Loucy (cell line): Measurements from ENCODE around the gene UNC50.
"Not testable (repeated sequence)": the region's sequence is repeated elsewhere in the genome, so short reads cannot be mapped to it uniquely, and the experiment has no call there.

ENCODE experiments used
- H2AFZ ChIP-seq: fragments of 200-600 bp; sonication (generic); 2 replicates; pipeline ENCODE4 v1.6.0; 2016; ENCODE audit warnings: antibody characterized with exemption, mild to moderate bottlenecking, low read length, moderate library complexity
- H3F3A ChIP-seq: fragments of 200-600 bp; 2 replicates; pipeline ENCODE4 v1.6.0; 2016; ENCODE audit warnings: antibody characterized with exemption, low read depth, mild to moderate bottlenecking
- H3K27me3 ChIP-seq: fragments of 200-600 bp; sonication (generic); 2 replicates; pipeline ENCODE4 v1.6.1; 2014; ENCODE audit warnings: low read length, mild to moderate bottlenecking; ENCODE audit not compliant: insufficient read depth, poor library complexity, severe bottlenecking
- H3K36me3 ChIP-seq: fragments of 200-600 bp; sonication (generic); 2 replicates; pipeline ENCODE4 v1.6.1; 2016; ENCODE audit warnings: low read length; ENCODE audit not compliant: insufficient read depth
- H3K4me1 ChIP-seq: fragments of 200-600 bp; sonication (generic); 2 replicates; pipeline ENCODE4 v1.5.1; 2014; ENCODE audit warnings: low read length, mild to moderate bottlenecking; ENCODE audit not compliant: insufficient read depth, poor library complexity, severe bottlenecking
- H3K4me2 ChIP-seq: fragments of 200-600 bp; sonication (generic); 2 replicates; pipeline ENCODE4 v1.6.0; 2014; ENCODE audit warnings: antibody characterized with exemption, low read length, low read depth, mild to moderate bottlenecking; ENCODE audit not compliant: poor library complexity, severe bottlenecking
- H3K4me3 ChIP-seq: fragments of 200-600 bp; sonication (generic); 2 replicates; pipeline ENCODE4 v1.5.1; 2014; ENCODE audit warnings: low read length, mild to moderate bottlenecking, mixed read lengths; ENCODE audit not compliant: poor library complexity, severe bottlenecking
- H3K79me2 ChIP-seq: fragments of 200-600 bp; sonication (generic); 2 replicates; pipeline ENCODE4 v1.6.1; 2014; ENCODE audit warnings: low read length; ENCODE audit not compliant: insufficient read depth
- H3K9ac ChIP-seq: fragments of 200-600 bp; sonication (generic); 2 replicates; pipeline ENCODE4 v1.6.0; 2014; ENCODE audit warnings: mild to moderate bottlenecking, low read depth, low read length, moderate library complexity; ENCODE audit not compliant: poor library complexity, severe bottlenecking
- H3K9me2 ChIP-seq: fragments of 200-600 bp; sonication (generic); replicated peaks from 2 replicates; pipeline ENCODE4 v1.6.1; 2016; ENCODE audit warnings: low read depth, low read length, mixed read lengths
- H3K9me3 ChIP-seq: fragments of 200-600 bp; sonication (generic); 2 replicates; pipeline ENCODE4 v1.6.1; 2014; ENCODE audit warnings: mild to moderate bottlenecking, antibody characterized with exemption, low read length, low read depth; ENCODE audit not compliant: insufficient read depth
- H4K20me1 ChIP-seq: fragments of 200-600 bp; sonication (generic); 2 replicates; pipeline ENCODE4 v1.6.0; 2014; ENCODE audit warnings: antibody characterized with exemption, low read length, mild to moderate bottlenecking; ENCODE audit not compliant: insufficient read depth, poor library complexity, severe bottlenecking
- EZH2phosphoT487 ChIP-seq: fragments of 200-600 bp; IDR thresholded peaks from 2 replicates; pipeline ENCODE4 v1.6.1; 2018; ENCODE audit warnings: antibody characterized with exemption, mild to moderate bottlenecking, moderate library complexity, borderline replicate concordance
- TF ChIP-seq, protein P1 (sequence below): fragments of 200-600 bp; sonication (generic); conservative IDR thresholded peaks from 2 replicates; pipeline ENCODE4 v1.5.1; 2014; ENCODE audit warnings: mild to moderate bottlenecking, antibody characterized with exemption, low read length

Gene UNC50

DNA sequence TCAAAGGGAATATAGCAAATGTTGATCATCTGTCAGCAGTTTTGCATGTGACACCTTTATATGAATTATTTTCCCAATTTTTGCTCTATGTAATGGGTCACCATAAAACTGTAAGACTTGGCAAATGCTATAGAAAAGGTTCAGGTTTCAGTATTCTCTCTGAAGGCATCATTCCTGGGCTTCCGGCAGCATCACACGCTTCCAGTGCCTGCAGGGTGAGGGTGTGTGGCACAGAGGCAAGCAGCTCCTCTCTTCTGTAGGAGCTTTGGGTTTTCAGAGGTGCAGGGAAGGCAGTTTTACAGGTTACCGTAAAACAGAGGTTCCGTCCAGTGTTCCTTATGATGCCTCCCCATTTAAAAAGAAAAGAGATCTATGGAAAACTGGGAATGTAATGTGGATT is 18.9 kb upstream of the UNC50 start:
- Histone ChIP-seq H3K79me2 (no peaks in the 10 kb centered on the region), H3K27me3 (no peaks in the 10 kb centered on the region), H3K9ac (no peak overlapping the region), H3K36me3 (peaks cover 31% of the 10 kb centered on the region), H2AFZ (no peak overlapping the region), H3K4me3 (no peak overlapping the region), H3K4me2 (peak overlapping the region; percentile 46), H3K9me2 (no peaks in the 10 kb centered on the region), H3K4me1 (peaks cover 28% of the 10 kb centered on the region), H3F3A (no peaks in the 10 kb centered on the region), H3K9me3 (peaks cover 4% of the 10 kb centered on the region; the same call in 1 of the 2 replicates), H4K20me1 (no peaks in the 10 kb centered on the region)
- TF ChIP-seq, protein P1, sequence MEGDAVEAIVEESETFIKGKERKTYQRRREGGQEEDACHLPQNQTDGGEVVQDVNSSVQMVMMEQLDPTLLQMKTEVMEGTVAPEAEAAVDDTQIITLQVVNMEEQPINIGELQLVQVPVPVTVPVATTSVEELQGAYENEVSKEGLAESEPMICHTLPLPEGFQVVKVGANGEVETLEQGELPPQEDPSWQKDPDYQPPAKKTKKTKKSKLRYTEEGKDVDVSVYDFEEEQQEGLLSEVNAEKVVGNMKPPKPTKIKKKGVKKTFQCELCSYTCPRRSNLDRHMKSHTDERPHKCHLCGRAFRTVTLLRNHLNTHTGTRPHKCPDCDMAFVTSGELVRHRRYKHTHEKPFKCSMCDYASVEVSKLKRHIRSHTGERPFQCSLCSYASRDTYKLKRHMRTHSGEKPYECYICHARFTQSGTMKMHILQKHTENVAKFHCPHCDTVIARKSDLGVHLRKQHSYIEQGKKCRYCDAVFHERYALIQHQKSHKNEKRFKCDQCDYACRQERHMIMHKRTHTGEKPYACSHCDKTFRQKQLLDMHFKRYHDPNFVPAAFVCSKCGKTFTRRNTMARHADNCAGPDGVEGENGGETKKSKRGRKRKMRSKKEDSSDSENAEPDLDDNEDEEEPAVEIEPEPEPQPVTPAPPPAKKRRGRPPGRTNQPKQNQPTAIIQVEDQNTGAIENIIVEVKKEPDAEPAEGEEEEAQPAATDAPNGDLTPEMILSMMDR, result no peak
- TF ChIP-seq EZH2phosphoT487, result no peak

GRCh38 chr2:98592565-98592964 is 15.8 kb upstream of the UNC50 start:
- H3K4me2 ChIP-seq, result no peak overlapping the region
- H3K9ac ChIP-seq, result no peak overlapping the region
- H4K20me1 ChIP-seq, result no peaks in the 10 kb centered on the region
- no peaks in the 10 kb centered on the region for H3K9me2 ChIP-seq
- no peak overlapping the region for H3K4me3 ChIP-seq
- H2AFZ ChIP-seq, result no peak overlapping the region
- peaks cover 27% of the 10 kb centered on the region for H3K36me3 ChIP-seq
- H3K9me3 ChIP-seq, result peaks cover 4% of the 10 kb centered on the region; the same call in 1 of the 2 replicates
- no peaks in the 10 kb centered on the region for H3K27me3 ChIP-seq
- TF ChIP-seq, protein P1, result no peak
- TF ChIP-seq EZH2phosphoT487, result no peak
- H3F3A ChIP-seq, result no peaks in the 10 kb centered on the region
- peaks cover 28% of the 10 kb centered on the region for H3K4me1 ChIP-seq
- no peaks in the 10 kb centered on the region for H3K79me2 ChIP-seq

- not testable (repeated sequence) for H2AFZ ChIP-seq, H3K79me2 ChIP-seq, H4K20me1 ChIP-seq, H3K9me3 ChIP-seq, H3K27me3 ChIP-seq, H3K9me2 ChIP-seq, H3K4me2 ChIP-seq, H3K9ac ChIP-seq, H3F3A ChIP-seq, H3K4me3 ChIP-seq
- H3K36me3 ChIP-seq, result peaks cover 31% of the 10 kb centered on the region
- peaks cover 11% of the 10 kb centered on the region for H3K4me1 ChIP-seq
Observed at GRCh38 chr2:98594665-98595064, 13.7 kb upstream of the UNC50 start.

DNA sequence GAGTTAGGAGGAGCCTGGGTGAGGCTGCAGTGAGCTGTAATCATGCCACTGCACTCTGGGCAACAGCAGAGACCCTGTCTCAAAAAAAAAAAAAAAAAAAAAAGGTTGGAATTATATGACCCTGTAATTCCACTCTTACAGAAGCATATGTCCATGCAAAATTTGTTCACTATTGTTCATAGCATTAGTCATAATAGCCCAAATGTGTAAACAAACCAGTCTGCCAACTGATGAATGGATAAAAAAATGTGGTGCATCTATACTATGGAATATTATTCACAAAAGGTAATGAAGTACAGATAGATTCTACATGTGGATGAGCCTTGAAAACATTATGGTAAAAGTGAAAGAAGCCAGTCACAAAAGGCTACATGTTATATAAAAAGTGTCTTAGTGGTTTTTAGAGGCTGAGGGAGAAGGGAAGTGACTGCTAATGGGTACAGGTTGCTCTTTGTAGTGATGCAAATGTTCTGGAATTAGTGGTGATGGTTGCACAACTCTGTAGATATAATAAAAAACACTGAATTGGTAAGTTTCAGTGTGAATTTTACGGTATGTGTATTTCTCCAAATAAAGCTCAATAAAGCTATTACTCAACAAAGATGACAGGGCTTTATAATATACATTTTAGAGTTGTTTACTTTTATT is 9.5 kb upstream of the UNC50 start:
- no peaks in the 10 kb centered on the region for H3K27me3 ChIP-seq
- no peak overlapping the region for H3K9ac ChIP-seq
- H3F3A ChIP-seq, result no peaks in the 10 kb centered on the region
- no peaks in the 10 kb centered on the region for H4K20me1 ChIP-seq
- TF ChIP-seq, protein P1, result no peak
- TF ChIP-seq EZH2phosphoT487, result no peak
- no peaks in the 10 kb centered on the region for H3K4me1 ChIP-seq
- H2AFZ ChIP-seq, result no peak overlapping the region
- peaks cover 4% of the 10 kb centered on the region; the same call in 1 of the 2 replicates for H3K9me3 ChIP-seq
- H3K79me2 ChIP-seq, result no peaks in the 10 kb centered on the region
- no peak overlapping the region for H3K4me2 ChIP-seq
- H3K4me3 ChIP-seq, result no peak overlapping the region
- H3K36me3 ChIP-seq, result peaks cover 29% of the 10 kb centered on the region
- no peaks in the 10 kb centered on the region for H3K9me2 ChIP-seq
